Smooth muscle cell (in vitro differentiated cells): ENCODE data around the gene AQP6. TPM values are rescaled to one million over a fixed set of nuclear protein-coding genes. Genes with fewer than 3 reads are reported as not detected.

Experiments used
- DNase-seq: peaks from one replicate; lab custom pipeline; 2025; ENCODE audit not compliant: unreplicated experiment; lab: John Stamatoyannopoulos, UW
- H2AFZ ChIP-seq: fragments of 200-600 bp; sonication (generic); 2 replicates; pipeline ENCODE4 v1.6.0; 2016; ENCODE audit warnings: antibody characterized with exemption, low read depth, mild to moderate bottlenecking
- H3F3A ChIP-seq: fragments of 200-600 bp; sonication (generic); 2 replicates; pipeline ENCODE4 v1.6.0; 2017; ENCODE audit warnings: antibody characterized with exemption, low read depth
- H3K27ac ChIP-seq: fragments of 200-600 bp; sonication (generic); 2 replicates; pipeline ENCODE4 v1.5.1; 2016; ENCODE audit warnings: low read depth, mild to moderate bottlenecking
- H3K27me3 ChIP-seq: fragments of 200-600 bp; sonication (generic); 2 replicates; pipeline ENCODE4 v1.6.1; 2016; ENCODE audit warnings: low read depth, mild to moderate bottlenecking
- H3K36me3 ChIP-seq: fragments of 200-600 bp; sonication (generic); 2 replicates; pipeline ENCODE4 v1.5.1; 2016; ENCODE audit warnings: low read depth
- H3K4me1 ChIP-seq: fragments of 200-600 bp; sonication (generic); 2 replicates; pipeline ENCODE4 v1.5.1; 2016; ENCODE audit warnings: low read depth
- H3K4me2 ChIP-seq: fragments of 200-600 bp; sonication (generic); 2 replicates; pipeline ENCODE4 v1.6.0; 2016; ENCODE audit warnings: mild to moderate bottlenecking
- H3K4me3 ChIP-seq: fragments of 200-600 bp; sonication (generic); 2 replicates; pipeline ENCODE4 v1.5.1; 2016; ENCODE audit warnings: mild to moderate bottlenecking
- H3K79me2 ChIP-seq: fragments of 200-600 bp; sonication (generic); 2 replicates; pipeline ENCODE4 v1.6.0; 2016; ENCODE audit warnings: low read depth, mild to moderate bottlenecking
- H3K9ac ChIP-seq: fragments of 200-600 bp; sonication (generic); 2 replicates; pipeline ENCODE4 v1.6.0; 2016; ENCODE audit warnings: low read depth
- H3K9me3 ChIP-seq: fragments of 200-600 bp; sonication (generic); replicated peaks from 2 replicates; pipeline ENCODE4 v1.5.1; 2016; ENCODE audit warnings: low read depth
- H4K20me1 ChIP-seq: fragments of 200-600 bp; sonication (generic); 2 replicates; pipeline ENCODE4 v1.6.0; 2016; ENCODE audit warnings: low read depth
- CTCF ChIP-seq: fragments of 200-600 bp; sonication (generic); IDR thresholded peaks from 2 replicates; pipeline ENCODE4 v1.5.1; 2017; ENCODE audit warnings: borderline replicate concordance, mild to moderate bottlenecking, antibody characterized with exemption; ENCODE audit not compliant: insufficient read depth, poor library complexity, severe bottlenecking
- WGBS: methylation state at CpG from one replicate; pipeline ENCODE4 v1.1.7; 2016; ENCODE audit warnings: low lambda C conversion rate; 5-methylcytosine and 5-hydroxymethylcytosine counted together
- polyA plus RNA-seq: library from polyadenylated mRNA; unstranded; fragments of >200 nt; fragmentation: Nextera tagmentation; extraction: Ambion mirVana; gene quantifications from 2 replicates; pipeline ENCODE4 v1.2.1, GENCODE V29; 2016
- total RNA-seq: library from RNA; depleted of rRNA; stranded (reverse); fragments of >200 nt; gene quantifications from 2 replicates; pipeline ENCODE4 v1.2.3, GENCODE V29; 2014

Gene AQP6
- total and polyA plus RNA-seq, 2 experiments from 2014 or later = not detected

DNA sequence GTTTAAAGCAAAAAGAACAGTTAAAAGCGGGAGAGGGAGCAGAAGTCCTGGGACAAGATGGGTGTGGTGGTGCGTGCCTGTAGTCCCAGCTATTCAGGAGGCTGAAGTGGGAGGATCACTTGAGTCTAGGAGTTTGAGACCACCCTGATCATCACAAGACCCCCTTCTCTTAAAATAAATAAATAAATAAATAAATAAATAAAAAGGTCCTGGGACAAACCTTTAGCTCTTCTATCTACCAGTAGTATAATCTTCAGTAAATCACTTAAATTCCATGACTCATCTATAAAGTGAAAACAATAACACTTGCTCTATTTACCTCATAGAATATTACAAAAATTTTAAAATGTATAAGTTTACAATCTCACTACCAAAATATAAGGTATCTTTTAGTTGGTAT lies 46.8 kb downstream of the AQP6 start:
- Histone ChIP-seq H3K36me3 (no peaks in the 10 kb centered on the region), H2AFZ (no peak overlapping the region), H3K9ac (no peak overlapping the region), H3K27ac (no peak overlapping the region), H3K27me3 (no peaks in the 10 kb centered on the region), H3K9me3 (no peaks in the 10 kb centered on the region), H3K79me2 (peaks cover 75% of the 10 kb centered on the region), H3K4me1 (peaks cover 7% of the 10 kb centered on the region), H3F3A (peaks cover 4% of the 10 kb centered on the region), H4K20me1 (no peaks in the 10 kb centered on the region), H3K4me2 (no peak overlapping the region), H3K4me3 (no peak overlapping the region)
- no peak for TF ChIP-seq CTCF
- no peak for DNase-seq
- 97% methylated on average over 2 of the region's 2 CpGs for WGBS

DNA sequence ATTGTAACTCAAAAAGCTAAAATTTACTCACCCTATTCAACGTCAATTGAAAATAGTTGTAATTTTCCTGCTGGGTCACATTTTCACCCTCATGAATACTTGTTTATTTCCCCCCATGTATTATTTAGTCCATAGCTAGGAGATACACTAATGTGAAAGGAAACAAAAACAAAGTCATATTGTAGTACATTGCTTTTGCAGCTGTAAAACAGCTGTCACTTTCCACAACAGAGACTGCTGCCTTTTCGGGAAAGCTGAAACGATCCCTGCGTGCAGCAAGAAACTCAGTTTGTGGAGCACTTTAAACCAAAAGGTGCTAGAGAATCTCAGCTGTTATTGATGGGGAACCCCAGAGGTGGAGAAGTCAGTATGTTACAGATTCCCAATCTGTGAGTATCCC lies 48.3 kb downstream of the AQP6 start:
- no peak overlapping the region for H2AFZ ChIP-seq
- H4K20me1 ChIP-seq = no peaks in the 10 kb centered on the region
- no peak for DNase-seq
- H3K9me3 ChIP-seq = no peaks in the 10 kb centered on the region
- no peak overlapping the region for H3K27ac ChIP-seq
- no peak overlapping the region for H3K4me3 ChIP-seq
- H3K9ac ChIP-seq = no peak overlapping the region
- H3K4me2 ChIP-seq = no peak overlapping the region
- peaks cover 9% of the 10 kb centered on the region for H3K4me1 ChIP-seq
- WGBS = 94% methylated on average over 4 of the region's 4 CpGs
- H3F3A ChIP-seq = peaks cover 4% of the 10 kb centered on the region
- no peaks in the 10 kb centered on the region for H3K36me3 ChIP-seq
- peaks cover 78% of the 10 kb centered on the region for H3K79me2 ChIP-seq
- TF ChIP-seq CTCF = no peak
- H3K27me3 ChIP-seq = no peaks in the 10 kb centered on the region

- no peak overlapping the region for H3K4me2 ChIP-seq
Observed at GRCh38 chr12:50022903-50023302, 50.2 kb downstream of the AQP6 start.

More at GRCh38 chr12:50022903-50023302, 50.2 kb downstream of the AQP6 start:
- no peaks in the 10 kb centered on the region for H3K36me3 ChIP-seq
- no peaks in the 10 kb centered on the region for H4K20me1 ChIP-seq
- no peaks in the 10 kb centered on the region for H3K9me3 ChIP-seq
- no peak overlapping the region for H3K9ac ChIP-seq
- WGBS = 98% methylated on average over 1 of the region's 1 CpG
- DNase-seq = no peak
- peaks cover 4% of the 10 kb centered on the region for H3F3A ChIP-seq
- H3K27ac ChIP-seq = no peak overlapping the region
- TF ChIP-seq CTCF = no peak
- H3K27me3 ChIP-seq = no peaks in the 10 kb centered on the region
- H2AFZ ChIP-seq = no peak overlapping the region
- H3K4me1 ChIP-seq = peaks cover 7% of the 10 kb centered on the region
- H3K4me3 ChIP-seq = no peak overlapping the region
- peaks cover 68% of the 10 kb centered on the region for H3K79me2 ChIP-seq
